Dendritic cell treated with granulocyte-macrophage colony-stimulating factor and Interleukin-4, amounts not matched to agents 40 ng/mL and 50 ng/mL, for 4 days (primary cell): ENCODE measurements around the gene ARHGAP29.
"Not testable (repeated sequence)": the region's sequence is repeated elsewhere in the genome, so short reads cannot be mapped to it uniquely, and the experiment has no call there.

Experiments
- H3K27ac Mint-ChIP-seq: one replicate; pipeline ENCODE4 v1.8.0; 2022; ENCODE audit warnings: mild to moderate bottlenecking, mixed read lengths
- H3K27me3 Mint-ChIP-seq: one replicate; pipeline ENCODE4 v1.8.0; 2022; ENCODE audit warnings: mild to moderate bottlenecking, mixed read lengths
- H3K36me3 Mint-ChIP-seq: one replicate; pipeline ENCODE4 v1.8.0; 2022; ENCODE audit warnings: low read depth, mixed read lengths
- H3K4me1 Mint-ChIP-seq: one replicate; pipeline ENCODE4 v1.8.0; 2022; ENCODE audit warnings: low read depth, mixed read lengths
- H3K4me3 Mint-ChIP-seq: one replicate; pipeline ENCODE4 v1.8.0; 2022; ENCODE audit warnings: mild to moderate bottlenecking, moderate library complexity, mixed read lengths
- H3K9me3 Mint-ChIP-seq: one replicate; pipeline ENCODE4 v1.8.0; 2022; ENCODE audit warnings: mixed read lengths
- intact Hi-C: fragments of 100-400 bp; cut with micrococcal nuclease; formaldehyde crosslinking; loops from one replicate; pipeline ENCODE4 v1.15.0; 2022

The ARHGAP29 gene

GRCh38 chr1:94156096-94156625, 81.2 kb downstream of the ARHGAP29 start:
- H3K9me3 Mint-ChIP-seq: peaks cover 8% of the 10 kb centered on the region

GRCh38 chr1:94154989-94155388, 82.4 kb downstream of the ARHGAP29 start:
- intact Hi-C loops: no loop called here
- Mint-ChIP-seq H3K4me1 (no peaks in the 10 kb centered on the region), H3K36me3 (no peaks in the 10 kb centered on the region), H3K27ac (no peak overlapping the region), H3K27me3 (peaks cover 12% of the 10 kb centered on the region), H3K4me3 (no peak overlapping the region), H3K9me3 (peaks cover 8% of the 10 kb centered on the region)

More at GRCh38 chr1:94156096-94156625, 81.2 kb downstream of the ARHGAP29 start:
- no peaks in the 10 kb centered on the region for H3K4me1 Mint-ChIP-seq
- H3K4me3 Mint-ChIP-seq: no peak overlapping the region
- H3K27ac Mint-ChIP-seq: no peak overlapping the region
- intact Hi-C loops: no loop called here
- H3K36me3 Mint-ChIP-seq: no peaks in the 10 kb centered on the region
- peaks cover 14% of the 10 kb centered on the region for H3K27me3 Mint-ChIP-seq

GRCh38 chr1:94153133-94153532, 84.3 kb downstream of the ARHGAP29 start:
- no peak overlapping the region for H3K27ac Mint-ChIP-seq
- H3K4me1 Mint-ChIP-seq: no peaks in the 10 kb centered on the region
- H3K36me3 Mint-ChIP-seq: no peaks in the 10 kb centered on the region
- H3K9me3 Mint-ChIP-seq: peaks cover 8% of the 10 kb centered on the region
- H3K4me3 Mint-ChIP-seq: no peak overlapping the region
- intact Hi-C loops: no loop called here
- H3K27me3 Mint-ChIP-seq: peaks cover 10% of the 10 kb centered on the region

- H3K27me3 Mint-ChIP-seq, H3K9me3 Mint-ChIP-seq, intact Hi-C loops, H3K36me3 Mint-ChIP-seq, H3K4me1 Mint-ChIP-seq, H3K27ac Mint-ChIP-seq, H3K4me3 Mint-ChIP-seq: not testable (repeated sequence)
Observed at GRCh38 chr1:94149166-94149565, 88.2 kb downstream of the ARHGAP29 start.

- Mint-ChIP-seq H3K4me3 (no peak overlapping the region), H3K4me1 (no peaks in the 10 kb centered on the region), H3K9me3 (no peaks in the 10 kb centered on the region), H3K27me3 (peaks cover 10% of the 10 kb centered on the region), H3K27ac (no peak overlapping the region), H3K36me3 (no peaks in the 10 kb centered on the region)
- intact Hi-C loops: no loop called here
Observed at GRCh38 chr1:94146273-94146672, 91.1 kb downstream of the ARHGAP29 start.

GRCh38 chr1:94144836-94145235, 92.5 kb downstream of the ARHGAP29 start:
- Mint-ChIP-seq H3K27ac (no peak overlapping the region), H3K27me3 (peaks cover 14% of the 10 kb centered on the region), H3K9me3 (no peaks in the 10 kb centered on the region), H3K4me1 (no peaks in the 10 kb centered on the region), H3K36me3 (no peaks in the 10 kb centered on the region), H3K4me3 (no peak overlapping the region)
- intact Hi-C loops: no loop called here

- H3K27me3 Mint-ChIP-seq: peaks cover 13% of the 10 kb centered on the region
- no peak overlapping the region for H3K4me3 Mint-ChIP-seq
- H3K9me3 Mint-ChIP-seq: no peaks in the 10 kb centered on the region
- intact Hi-C loops: no loop called here
- H3K4me1 Mint-ChIP-seq: no peaks in the 10 kb centered on the region
- no peak overlapping the region for H3K27ac Mint-ChIP-seq
- H3K36me3 Mint-ChIP-seq: no peaks in the 10 kb centered on the region
Observed at GRCh38 chr1:94143809-94144176, 93.6 kb downstream of the ARHGAP29 start.

GRCh38 chr1:94143173-94143808, 94.1 kb downstream of the ARHGAP29 start:
- H3K27ac Mint-ChIP-seq: no peak overlapping the region
- H3K4me1 Mint-ChIP-seq: no peaks in the 10 kb centered on the region
- H3K36me3 Mint-ChIP-seq: no peaks in the 10 kb centered on the region
- no peaks in the 10 kb centered on the region for H3K9me3 Mint-ChIP-seq
- no peak overlapping the region for H3K4me3 Mint-ChIP-seq
- intact Hi-C loops: no loop called here
- peaks cover 13% of the 10 kb centered on the region for H3K27me3 Mint-ChIP-seq

- intact Hi-C loops: no loop called here
- Mint-ChIP-seq H3K27me3 (peaks cover 15% of the 10 kb centered on the region), H3K27ac (no peak overlapping the region), H3K36me3 (no peaks in the 10 kb centered on the region), H3K4me1 (no peaks in the 10 kb centered on the region), H3K9me3 (no peaks in the 10 kb centered on the region), H3K4me3 (no peak overlapping the region)
Observed at GRCh38 chr1:94142583-94142982, 94.8 kb downstream of the ARHGAP29 start.

GRCh38 chr1:94142022-94142421, 95.4 kb downstream of the ARHGAP29 start:
- peaks cover 17% of the 10 kb centered on the region for H3K27me3 Mint-ChIP-seq
- no peaks in the 10 kb centered on the region for H3K36me3 Mint-ChIP-seq
- H3K4me1 Mint-ChIP-seq: no peaks in the 10 kb centered on the region
- H3K4me3 Mint-ChIP-seq: no peak overlapping the region
- H3K27ac Mint-ChIP-seq: no peak overlapping the region
- no peaks in the 10 kb centered on the region for H3K9me3 Mint-ChIP-seq
- intact Hi-C loops: no loop called here

GRCh38 chr1:94132111-94132510, 105.3 kb downstream of the ARHGAP29 start:
- H3K36me3 Mint-ChIP-seq: no peaks in the 10 kb centered on the region
- H3K27ac Mint-ChIP-seq: no peak overlapping the region
- H3K9me3 Mint-ChIP-seq: peaks cover 12% of the 10 kb centered on the region
- H3K4me3 Mint-ChIP-seq: no peak overlapping the region
- no peaks in the 10 kb centered on the region for H3K4me1 Mint-ChIP-seq
- H3K27me3 Mint-ChIP-seq: peaks cover 48% of the 10 kb centered on the region
- intact Hi-C loops: no loop called here

- Mint-ChIP-seq H3K9me3 (peaks cover 12% of the 10 kb centered on the region), H3K27ac (no peak overlapping the region), H3K36me3 (no peaks in the 10 kb centered on the region), H3K4me3 (no peak overlapping the region), H3K4me1 (no peaks in the 10 kb centered on the region), H3K27me3 (peaks cover 46% of the 10 kb centered on the region)
- intact Hi-C loops: no loop called here
Observed at GRCh38 chr1:94130851-94131595, 106.4 kb downstream of the ARHGAP29 start.

- Mint-ChIP-seq H3K27ac (no peak overlapping the region), H3K4me1 (no peaks in the 10 kb centered on the region), H3K4me3 (no peak overlapping the region), H3K9me3 (no peaks in the 10 kb centered on the region), H3K36me3 (no peaks in the 10 kb centered on the region), H3K27me3 (peaks cover 57% of the 10 kb centered on the region)
- intact Hi-C loops: no loop called here
Observed at GRCh38 chr1:94126651-94127050, 110.7 kb downstream of the ARHGAP29 start.

- H3K27me3 Mint-ChIP-seq: peaks cover 60% of the 10 kb centered on the region
- no peaks in the 10 kb centered on the region for H3K4me1 Mint-ChIP-seq
- H3K4me3 Mint-ChIP-seq: no peak overlapping the region
- intact Hi-C loops: no loop called here
- no peak overlapping the region for H3K27ac Mint-ChIP-seq
- no peaks in the 10 kb centered on the region for H3K36me3 Mint-ChIP-seq
- H3K9me3 Mint-ChIP-seq: no peaks in the 10 kb centered on the region
Observed at GRCh38 chr1:94125551-94126514, 111.6 kb downstream of the ARHGAP29 start.
